Activated CD4-positive, alpha-beta T cell treated with anti-CD3 and anti-CD28 coated beads, Interleukin-2, amount 10 ng/mL, durations not matched to agents 24 days and 14 days (primary cell): ENCODE data around the gene APOA4. TPM values are rescaled to one million over a fixed set of nuclear protein-coding genes. Genes with fewer than 3 reads are reported as not detected.
A peak's percentile ranks its signal among the peaks of the same experiment; 100 is the strongest.
"Not testable (repeated sequence)": the region's sequence is repeated elsewhere in the genome, so short reads cannot be mapped to it uniquely, and the experiment has no call there.

Experiments
- DNase-seq: peaks from one replicate; pipeline ENCODE4 v3.0.0; 2022
- H3K27ac Mint-ChIP-seq: one replicate; pipeline ENCODE4 v1.8.0; 2022; ENCODE audit warnings: mild to moderate bottlenecking, mixed read lengths
- H3K27me3 Mint-ChIP-seq: one replicate; pipeline ENCODE4 v1.8.0; 2022; ENCODE audit warnings: mixed read lengths
- H3K36me3 Mint-ChIP-seq: one replicate; pipeline ENCODE4 v1.8.0; 2022; ENCODE audit warnings: low read depth, mild to moderate bottlenecking, mixed read lengths
- H3K4me1 Mint-ChIP-seq: one replicate; pipeline ENCODE4 v1.8.0; 2021; ENCODE audit warnings: mixed read lengths
- H3K4me3 Mint-ChIP-seq: one replicate; pipeline ENCODE4 v1.8.0; 2022; ENCODE audit warnings: mild to moderate bottlenecking, moderate library complexity, mixed read lengths
- H3K9me3 Mint-ChIP-seq: one replicate; pipeline ENCODE4 v1.8.0; 2021; ENCODE audit warnings: mixed read lengths
- intact Hi-C: fragments of 100-400 bp; cut with micrococcal nuclease; formaldehyde crosslinking; loops from one replicate; pipeline ENCODE4 v1.15.1; 2023
- total RNA-seq: library from RNA; stranded (reverse); gene quantifications from 2 replicates; pipeline ENCODE4 v1.2.3, GENCODE V29; 2022

Gene APOA4
- total RNA-seq, 1 donor from 2014 or later, result not detected

- Mint-ChIP-seq H3K27ac (no peak overlapping the region), H3K4me3 (no peak overlapping the region), H3K4me1 (peaks cover 9% of the 10 kb centered on the region), H3K9me3 (no peaks in the 10 kb centered on the region), H3K36me3 (peaks cover 19% of the 10 kb centered on the region), H3K27me3 (no peaks in the 10 kb centered on the region)
- intact Hi-C loops, result no loop called here
- no peak for DNase-seq
Measured at GRCh38 chr11:116840746-116841296, 17.7 kb upstream of the APOA4 start.

DNA sequence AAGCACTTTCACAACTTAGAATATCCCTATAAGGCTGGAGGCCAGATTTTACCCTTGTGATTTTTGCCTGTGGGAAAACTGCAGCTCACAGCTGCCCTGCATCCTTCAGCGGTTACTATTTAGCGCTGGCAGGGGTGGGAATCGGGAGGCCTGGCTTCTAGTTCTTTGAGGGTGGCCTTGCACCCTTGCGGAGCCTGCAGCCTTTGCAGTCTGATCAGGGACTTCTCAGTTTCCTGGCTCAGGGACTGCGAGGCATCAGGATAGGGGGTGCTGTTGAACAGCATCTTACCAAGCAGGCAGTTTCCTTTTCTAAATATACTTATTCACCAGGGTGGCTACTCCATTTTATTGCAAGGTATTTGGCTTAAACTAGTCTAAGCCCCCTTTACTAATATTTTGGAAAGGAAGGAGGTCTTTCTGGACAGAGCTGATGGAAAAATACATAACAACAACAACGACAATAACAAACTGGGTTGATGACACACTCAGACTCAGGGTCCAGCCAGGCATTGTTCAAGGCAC lies 17.2 kb upstream of the APOA4 start:
- Mint-ChIP-seq H3K27ac (no peak overlapping the region), H3K9me3 (no peaks in the 10 kb centered on the region), H3K4me3 (no peak overlapping the region), H3K36me3 (peaks cover 15% of the 10 kb centered on the region), H3K27me3 (no peaks in the 10 kb centered on the region), H3K4me1 (peaks cover 11% of the 10 kb centered on the region)
- no peak for DNase-seq
- intact Hi-C loops, result no loop called here

- intact Hi-C loops, result no loop called here
- H3K4me3 Mint-ChIP-seq, result no peak overlapping the region
- no peak overlapping the region for H3K27ac Mint-ChIP-seq
- H3K4me1 Mint-ChIP-seq, result peaks cover 11% of the 10 kb centered on the region
- no peak for DNase-seq
- no peaks in the 10 kb centered on the region for H3K9me3 Mint-ChIP-seq
- H3K36me3 Mint-ChIP-seq, result peaks cover 4% of the 10 kb centered on the region
- no peaks in the 10 kb centered on the region for H3K27me3 Mint-ChIP-seq
Measured at GRCh38 chr11:116838321-116839084, 15.4 kb upstream of the APOA4 start.

GRCh38 chr11:116837231-116838091 lies 14.4 kb upstream of the APOA4 start, which contains the start of gene APOA1:
Gene APOA1, minus strand, starts transcription at chr11:116837622. Its CDS starts 235 bp downstream, at chr11:116837387.
- Mint-ChIP-seq H3K27ac (no peak within 1 kb of the TSS), H3K4me3 (no peak within 1 kb of the TSS), H3K4me1 (peaks cover 11% of the 10 kb centered on the region), H3K36me3 (no peaks in the 10 kb centered on the region), H3K27me3 (peaks cover 4% of the 10 kb centered on the region), H3K9me3 (no peaks in the 10 kb centered on the region)
- intact Hi-C loops, result loop anchor here (2.0 kb wide), 2 partner anchors 15 to 47 kb away; partner anchors contain the start of gene APOA5
- DNase-seq, result no peak

- H3K9me3 Mint-ChIP-seq, result no peaks in the 10 kb centered on the region
- DNase-seq, result no peak
- intact Hi-C loops, result loop anchor here (2.0 kb wide), 2 partner anchors 16 to 46 kb away; partner anchors contain the start of gene APOA5
- H3K36me3 Mint-ChIP-seq, result no peaks in the 10 kb centered on the region
- peaks cover 4% of the 10 kb centered on the region for H3K27me3 Mint-ChIP-seq
- peaks cover 11% of the 10 kb centered on the region for H3K4me1 Mint-ChIP-seq
- H3K27ac Mint-ChIP-seq, result no peak overlapping the region
- H3K4me3 Mint-ChIP-seq, result no peak overlapping the region
Measured at GRCh38 chr11:116836632-116836991, 13.5 kb upstream of the APOA4 start.

GRCh38 chr11:116835791-116836631 lies 12.9 kb upstream of the APOA4 start:
- no peaks in the 10 kb centered on the region for H3K9me3 Mint-ChIP-seq
- peaks cover 11% of the 10 kb centered on the region for H3K4me1 Mint-ChIP-seq
- peak overlapping the region; percentile 63 for H3K4me3 Mint-ChIP-seq
- peak overlapping the region; percentile 45 for H3K27ac Mint-ChIP-seq
- DNase-seq, result peak; percentile 93
- intact Hi-C loops, result loop anchor here (2.0 kb wide), 2 partner anchors 17 to 45 kb away; partner anchors contain the start of gene APOA5
- H3K36me3 Mint-ChIP-seq, result no peaks in the 10 kb centered on the region
- H3K27me3 Mint-ChIP-seq, result peaks cover 4% of the 10 kb centered on the region

DNA sequence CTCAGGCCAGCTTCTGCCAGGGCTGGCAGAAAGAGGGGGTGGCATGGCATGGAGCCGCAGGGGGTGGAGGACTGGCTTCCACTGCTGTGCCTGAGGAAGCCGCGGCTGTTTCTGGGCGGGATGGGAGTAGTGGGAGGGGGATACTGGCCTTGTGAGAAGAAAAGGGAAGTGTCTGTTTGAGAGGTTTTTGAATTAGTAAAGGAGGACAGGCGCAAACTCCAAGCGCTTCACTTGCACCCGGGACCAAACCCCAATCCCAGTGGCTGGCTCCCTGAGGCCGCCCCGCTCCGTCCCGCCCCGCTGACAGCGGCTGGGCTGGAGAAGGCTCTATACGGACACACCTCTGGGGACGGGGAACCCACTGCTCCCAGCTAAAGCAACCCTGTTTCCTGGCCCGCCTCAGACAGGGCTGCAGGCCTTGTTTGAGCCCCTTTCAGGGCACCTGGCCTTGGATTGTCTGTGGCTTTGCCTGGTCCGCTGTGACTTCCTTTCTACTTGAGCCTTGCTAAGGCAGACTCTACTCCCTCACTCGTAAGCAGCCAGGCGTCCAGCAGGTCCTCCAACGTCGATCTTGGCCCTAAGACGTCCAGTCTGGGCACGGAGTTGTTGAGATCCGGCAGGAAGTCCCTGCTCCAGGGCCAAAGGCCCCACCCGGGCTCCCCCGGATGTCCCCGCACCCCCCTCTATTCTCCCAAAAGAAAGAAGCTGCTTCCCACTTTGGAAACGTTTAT lies 12.1 kb upstream of the APOA4 start:
- Mint-ChIP-seq H3K27ac (no peak overlapping the region), H3K36me3 (no peaks in the 10 kb centered on the region), H3K4me3 (peak overlapping the region; percentile 63), H3K27me3 (peaks cover 4% of the 10 kb centered on the region), H3K9me3 (no peaks in the 10 kb centered on the region), H3K4me1 (peaks cover 8% of the 10 kb centered on the region)
- intact Hi-C loops, result no loop called here
- DNase-seq, result no peak

DNA sequence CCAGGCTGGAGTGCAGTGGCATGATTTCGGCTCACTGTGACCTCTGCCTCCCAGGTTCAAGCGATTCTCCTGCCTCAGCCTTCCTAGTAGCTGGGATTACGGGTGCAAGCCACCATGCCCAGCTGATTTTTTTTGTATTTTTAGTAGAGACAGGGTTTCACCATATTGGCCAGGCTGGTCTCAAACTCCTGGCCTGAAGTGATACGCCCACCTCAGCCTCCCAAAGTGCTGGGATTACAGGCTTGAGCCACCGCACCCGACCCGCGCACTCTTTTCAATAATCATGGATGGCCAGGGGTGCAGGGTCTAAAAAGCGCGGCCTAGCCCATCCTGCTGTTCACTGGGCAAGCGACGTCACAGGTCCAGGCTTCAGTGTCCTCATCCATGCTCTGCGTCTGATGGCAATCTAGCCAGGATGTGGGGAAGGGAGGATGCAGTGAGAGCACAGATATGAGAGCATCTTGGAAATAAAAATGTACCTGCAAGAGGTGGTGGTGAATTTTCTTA lies 11.5 kb upstream of the APOA4 start:
- H3K27ac Mint-ChIP-seq, result not testable (repeated sequence)

DNA sequence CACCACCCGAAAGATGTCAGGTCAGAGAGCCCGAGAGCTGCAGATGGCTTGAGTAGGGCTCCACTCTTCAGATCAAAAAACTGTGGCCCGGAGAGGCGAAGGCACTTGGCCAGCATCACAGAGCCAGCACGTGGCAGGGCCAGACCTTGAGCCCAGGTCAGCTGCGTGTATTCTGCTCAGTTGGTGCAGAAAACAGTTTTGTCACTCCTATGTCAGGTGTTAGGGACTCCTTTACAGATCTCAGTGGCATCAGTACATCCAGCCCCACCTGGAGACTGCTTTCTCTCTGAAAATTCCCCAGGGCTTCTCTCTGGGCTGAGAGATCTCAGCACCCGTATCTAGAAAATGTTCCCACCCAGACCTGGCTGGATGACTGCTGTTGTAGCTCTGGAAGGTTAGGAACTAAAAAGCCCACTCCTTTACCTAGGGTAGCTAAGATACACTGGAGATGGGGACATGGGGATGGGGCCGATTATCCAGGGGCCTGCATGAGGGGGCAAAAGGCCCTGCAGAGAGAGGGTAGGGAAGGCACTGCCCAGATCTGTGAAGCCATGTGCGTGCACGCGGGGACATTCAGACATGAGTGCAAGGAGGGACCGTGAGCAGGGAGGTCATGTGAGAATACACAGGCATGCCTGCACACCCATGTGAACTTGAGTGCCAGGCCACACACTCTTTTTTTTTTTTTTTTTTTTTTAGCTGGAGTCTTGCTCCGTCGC lies 10.9 kb upstream of the APOA4 start:
- no peaks in the 10 kb centered on the region for H3K36me3 Mint-ChIP-seq
- H3K27me3 Mint-ChIP-seq, result peaks cover 4% of the 10 kb centered on the region
- DNase-seq, result no peak
- no peaks in the 10 kb centered on the region for H3K9me3 Mint-ChIP-seq
- no peak overlapping the region for H3K27ac Mint-ChIP-seq
- H3K4me1 Mint-ChIP-seq, result peaks cover 8% of the 10 kb centered on the region
- H3K4me3 Mint-ChIP-seq, result no peak overlapping the region
- intact Hi-C loops, result no loop called here

More for the DNA sequence above, 11.5 kb upstream of the APOA4 start:
- H3K4me1 Mint-ChIP-seq, intact Hi-C loops, DNase-seq, H3K36me3 Mint-ChIP-seq, H3K9me3 Mint-ChIP-seq, H3K27me3 Mint-ChIP-seq: not testable (repeated sequence)
- H3K4me3 Mint-ChIP-seq, result peak overlapping the region; percentile 6

- Mint-ChIP-seq H3K27me3 (peaks cover 4% of the 10 kb centered on the region), H3K4me3 (no peak overlapping the region), H3K27ac (no peak overlapping the region), H3K9me3 (no peaks in the 10 kb centered on the region), H3K4me1 (peaks cover 6% of the 10 kb centered on the region), H3K36me3 (no peaks in the 10 kb centered on the region)
- DNase-seq, result no peak
- intact Hi-C loops, result no loop called here
Measured at GRCh38 chr11:116833491-116833815, 10.3 kb upstream of the APOA4 start.

- DNase-seq, result no peak
- no peak overlapping the region for H3K4me3 Mint-ChIP-seq
- H3K36me3 Mint-ChIP-seq, result no peaks in the 10 kb centered on the region
- H3K27me3 Mint-ChIP-seq, result peaks cover 4% of the 10 kb centered on the region
- H3K9me3 Mint-ChIP-seq, result no peaks in the 10 kb centered on the region
- H3K4me1 Mint-ChIP-seq, result peaks cover 4% of the 10 kb centered on the region
- intact Hi-C loops, result no loop called here
- no peak overlapping the region for H3K27ac Mint-ChIP-seq
Measured at GRCh38 chr11:116832350-116833290, 9.5 kb upstream of the APOA4 start.
